HAP-1 (cell line): ENCODE data around the gene OR2T34.
"Not testable (repeated sequence)": the region's sequence is repeated elsewhere in the genome, so short reads cannot be mapped to it uniquely, and the experiment has no call there.

Experiments
- DNase-seq, 2 experiments: peaks; one replicate each; pipeline ENCODE4 v3.0.0-alpha.2; 2016 to 2020; ENCODE audit warnings: low spot score in 2 of 2
- H3K27me3 ChIP-seq: fragments of 250-450 bp; sonication (Bioruptor Pico); 2 replicates; pipeline ENCODE4 v1.5.1; 2020; ENCODE audit warnings: low read depth, mild to moderate bottlenecking, moderate library complexity
- H3K36me3 ChIP-seq: fragments of 250-450 bp; sonication (Bioruptor Pico); replicated peaks from 2 replicates; pipeline ENCODE4 v1.5.1; 2020; ENCODE audit warnings: mild to moderate bottlenecking
- H3K4me1 ChIP-seq: fragments of 250-450 bp; sonication (Bioruptor Pico); 2 replicates; pipeline ENCODE4 v1.5.1; 2020; ENCODE audit warnings: mild to moderate bottlenecking
- H3K4me3 ChIP-seq: fragments of 250-450 bp; sonication (Bioruptor Pico); 2 replicates; pipeline ENCODE4 v1.5.1; 2020; ENCODE audit warnings: mild to moderate bottlenecking, moderate library complexity
- H3K9me3 ChIP-seq: fragments of 250-450 bp; sonication (Bioruptor Pico); 2 replicates; pipeline ENCODE4 v1.5.1; 2020; ENCODE audit warnings: mild to moderate bottlenecking, moderate library complexity
- in situ Hi-C: fragments of 300-500 bp; cut with MboI; formaldehyde crosslinking; loops from 3 replicates; pipeline ENCODE4 v1.14.3; 2020; ENCODE audit warnings: low sequenced_read_pairs, inconsistent platforms, mixed read lengths

The OR2T34 gene

DNA sequence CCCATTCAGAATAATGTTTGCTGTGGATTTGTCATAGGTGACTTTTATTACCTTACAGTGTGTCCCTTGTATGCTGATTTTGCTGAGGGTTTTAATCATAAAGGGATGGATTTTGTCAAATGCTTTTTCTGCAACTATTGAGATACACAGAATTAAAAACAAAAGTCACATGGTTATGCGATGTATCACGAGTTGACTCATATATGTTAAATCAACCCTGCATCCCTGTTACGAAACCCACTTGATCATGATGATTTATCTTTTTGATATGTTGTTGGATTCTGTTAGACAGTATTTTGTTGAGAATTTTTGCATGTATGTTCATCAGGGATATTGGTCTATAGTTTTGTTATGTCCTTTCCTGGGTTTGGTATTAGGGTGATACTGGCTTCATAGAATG, 10.7 kb upstream of the OR2T34 start:
- Histone ChIP-seq H3K27me3 (no peaks in the 10 kb centered on the region), H3K9me3 (no peaks in the 10 kb centered on the region), H3K36me3 (no peaks in the 10 kb centered on the region), H3K4me3 (no peak overlapping the region), H3K4me1 (no peaks in the 10 kb centered on the region)
- in situ Hi-C loops: no loop called here
- no peak for DNase-seq

GRCh38 chr1:248576260-248576980, 1.9 kb upstream of the OR2T34 start:
- H3K4me1 ChIP-seq: no peaks in the 10 kb centered on the region
- no peak for DNase-seq
- no peak overlapping the region for H3K4me3 ChIP-seq
- H3K36me3 ChIP-seq: no peaks in the 10 kb centered on the region
- H3K9me3 ChIP-seq: no peaks in the 10 kb centered on the region
- in situ Hi-C loops: no loop called here
- no peaks in the 10 kb centered on the region for H3K27me3 ChIP-seq

- H3K27me3 ChIP-seq, H3K36me3 ChIP-seq, in situ Hi-C loops, DNase-seq, H3K4me3 ChIP-seq, H3K4me1 ChIP-seq, H3K9me3 ChIP-seq: not testable (repeated sequence)
Measured at GRCh38 chr1:248573856-248574255, 701 bp downstream of the OR2T34 start.

DNA sequence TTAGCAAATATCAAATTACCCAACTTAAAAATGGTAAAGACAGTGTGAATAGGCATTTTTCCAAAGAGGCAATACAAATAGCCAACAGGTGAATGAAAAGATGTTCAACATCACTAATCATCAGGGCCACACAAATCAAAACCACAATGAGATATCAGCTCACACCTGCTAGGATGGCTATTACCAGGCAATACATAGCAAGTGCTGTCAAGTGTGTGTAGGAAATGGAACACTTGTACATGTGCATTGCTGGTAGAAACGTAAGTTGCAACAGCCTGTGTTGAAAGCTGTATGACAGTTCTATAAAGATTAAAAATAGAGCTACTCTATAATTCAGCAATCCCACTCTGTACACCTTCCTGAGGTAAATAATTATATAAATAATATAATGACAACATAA, 2.5 kb downstream of the OR2T34 start:
- H3K4me1 ChIP-seq, H3K9me3 ChIP-seq, DNase-seq, in situ Hi-C loops, H3K36me3 ChIP-seq, H3K4me3 ChIP-seq, H3K27me3 ChIP-seq: not testable (repeated sequence)

- H3K4me3 ChIP-seq, H3K9me3 ChIP-seq, H3K36me3 ChIP-seq, in situ Hi-C loops, H3K4me1 ChIP-seq, H3K27me3 ChIP-seq, DNase-seq: not testable (repeated sequence)
Measured at GRCh38 chr1:248570811-248571210, 3.7 kb downstream of the OR2T34 start.

DNA sequence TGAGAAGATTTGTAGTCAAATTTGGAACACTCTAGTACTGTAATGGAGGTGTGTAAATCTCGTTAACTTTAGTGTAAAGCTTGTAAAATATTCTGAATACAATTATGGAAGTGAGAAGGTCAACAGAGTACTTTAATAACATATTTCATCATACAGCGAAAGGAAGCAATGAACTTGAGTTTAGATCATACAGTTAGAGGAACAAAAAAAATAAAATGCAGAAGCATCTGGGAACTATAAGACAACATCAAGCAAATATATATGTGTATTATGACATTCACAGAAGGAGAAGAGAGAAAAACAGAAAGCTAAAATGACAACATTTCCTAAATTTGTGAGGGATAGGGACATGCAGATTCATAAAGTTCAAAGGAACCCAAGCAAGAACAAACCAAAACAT, 5.5 kb downstream of the OR2T34 start:
- DNase-seq, H3K36me3 ChIP-seq, H3K4me1 ChIP-seq, in situ Hi-C loops, H3K27me3 ChIP-seq, H3K9me3 ChIP-seq, H3K4me3 ChIP-seq: not testable (repeated sequence)

DNA sequence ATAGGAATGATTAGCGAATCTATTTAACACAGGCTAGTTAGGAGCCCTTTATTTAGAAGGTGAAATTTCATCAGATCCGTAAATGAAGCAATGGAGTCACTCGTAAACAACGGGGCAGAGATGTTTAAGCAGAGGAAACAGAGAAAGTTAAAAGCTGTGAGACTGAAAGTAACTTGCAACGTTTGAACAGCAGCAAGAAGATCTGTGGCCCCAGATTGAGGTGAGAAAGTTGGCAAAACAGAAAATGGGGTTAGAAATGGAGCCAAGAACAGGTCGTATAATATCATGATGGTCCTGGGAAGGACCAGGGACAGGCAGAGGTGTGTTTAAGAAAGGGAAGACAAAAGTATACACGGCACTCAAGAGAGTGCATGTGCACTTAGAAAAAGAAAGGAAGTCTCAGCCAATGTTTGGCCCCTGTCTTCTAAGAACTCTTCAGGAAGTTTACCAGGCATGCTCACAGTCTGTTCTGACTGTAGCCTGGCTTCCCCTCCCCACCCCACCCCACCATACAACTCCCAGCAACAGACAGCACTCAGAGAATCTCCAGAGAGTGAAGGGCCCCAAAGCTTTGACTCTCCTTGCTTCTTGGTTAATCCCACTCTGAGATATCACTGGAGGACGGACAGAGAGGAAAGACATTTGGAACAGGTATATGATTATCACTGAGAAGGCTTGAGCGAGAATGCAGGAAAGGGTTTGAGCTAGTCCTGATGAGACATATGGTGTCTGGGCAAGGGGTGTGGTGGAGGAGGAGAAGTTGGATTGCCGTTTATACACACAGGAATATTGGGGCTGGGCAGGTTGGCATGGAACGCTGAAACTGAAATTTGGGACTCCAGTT, 8.8 kb downstream of the OR2T34 start:
- H3K4me3 ChIP-seq, H3K4me1 ChIP-seq, H3K36me3 ChIP-seq, H3K27me3 ChIP-seq, H3K9me3 ChIP-seq, DNase-seq, in situ Hi-C loops: not testable (repeated sequence)

DNA sequence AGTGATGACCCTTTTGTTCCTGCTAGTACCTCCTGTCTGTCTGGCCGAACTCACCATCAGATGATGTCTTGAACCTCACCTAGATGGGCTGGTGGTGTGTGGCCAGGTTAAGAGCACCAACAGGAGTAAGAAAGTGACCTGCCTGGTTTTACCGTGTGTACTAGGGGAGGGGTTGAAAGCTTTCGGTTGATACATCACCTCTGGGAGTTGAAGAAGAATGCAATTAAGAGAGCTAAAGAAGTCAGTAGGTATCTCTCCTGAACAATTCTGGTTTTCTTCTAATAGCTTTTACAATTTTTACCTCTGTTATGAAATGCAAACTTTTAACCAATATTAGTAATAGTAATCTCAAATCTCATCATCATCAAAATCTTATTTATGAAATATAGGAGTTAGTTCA, 11.9 kb downstream of the OR2T34 start, which contains the start of gene OR2T29:
Gene OR2T29, minus strand, starts transcription at position 101 of the 400 bp plus-strand sequence. CDS start 3,281 bp downstream, outside the sequence.
- DNase-seq, H3K36me3 ChIP-seq, H3K9me3 ChIP-seq, in situ Hi-C loops, H3K4me1 ChIP-seq, H3K27me3 ChIP-seq, H3K4me3 ChIP-seq: not testable (repeated sequence)

GRCh38 chr1:248551027-248551426, 23.5 kb downstream of the OR2T34 start:
- H3K36me3 ChIP-seq, H3K4me1 ChIP-seq, DNase-seq, in situ Hi-C loops, H3K4me3 ChIP-seq, H3K27me3 ChIP-seq, H3K9me3 ChIP-seq: not testable (repeated sequence)

DNA sequence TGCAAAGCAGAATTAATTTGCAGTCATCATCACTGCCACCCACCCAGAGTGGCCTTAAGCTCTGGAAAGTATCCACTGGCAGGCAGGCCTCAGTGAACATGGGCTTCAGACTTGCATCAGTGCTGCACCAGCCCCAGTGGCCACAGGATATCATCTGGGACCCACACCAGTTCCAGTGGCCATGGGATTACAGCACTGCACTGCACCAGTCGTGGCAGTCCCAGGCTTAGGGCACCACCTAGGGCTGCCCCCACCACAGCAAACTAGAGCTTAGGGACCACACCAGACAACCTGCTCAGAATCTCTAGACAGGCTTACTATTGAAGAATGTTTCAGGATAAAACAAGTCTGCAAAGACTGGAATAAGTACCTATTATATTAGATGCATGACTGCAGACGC, 27.2 kb downstream of the OR2T34 start:
- in situ Hi-C loops, H3K9me3 ChIP-seq, H3K4me3 ChIP-seq, DNase-seq, H3K4me1 ChIP-seq, H3K36me3 ChIP-seq, H3K27me3 ChIP-seq: not testable (repeated sequence)

- H3K4me1 ChIP-seq, in situ Hi-C loops, H3K36me3 ChIP-seq, H3K4me3 ChIP-seq, H3K27me3 ChIP-seq, H3K9me3 ChIP-seq, DNase-seq: not testable (repeated sequence)
Measured at GRCh38 chr1:248537449-248537848, 37.1 kb downstream of the OR2T34 start.
